Measurements from ENCODE around the gene LIN7C.
"Not testable (repeated sequence)": the region's sequence is repeated elsewhere in the genome, so short reads cannot be mapped to it uniquely, and the experiment has no call there.

LIN7C gene, protein sequence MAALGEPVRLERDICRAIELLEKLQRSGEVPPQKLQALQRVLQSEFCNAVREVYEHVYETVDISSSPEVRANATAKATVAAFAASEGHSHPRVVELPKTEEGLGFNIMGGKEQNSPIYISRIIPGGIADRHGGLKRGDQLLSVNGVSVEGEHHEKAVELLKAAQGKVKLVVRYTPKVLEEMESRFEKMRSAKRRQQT

GRCh38 chr11:27506200-27507182 lies at the start of gene LIN7C:
Gene LIN7C (minus strand): TSS chr11:27506769. CDS start chr11:27506752, 17 bp downstream.
- DNase-seq, result peak; percentile 95
- in situ Hi-C loops (cut with MboI; ENCODE audit: low pct_unique_long_range_greater_than_20kb, low sequenced_read_pairs), result no loop called here

- DNase-seq, result no peak
- in situ Hi-C loops (cut with MboI; ENCODE audit: low pct_unique_long_range_greater_than_20kb, low sequenced_read_pairs), result no loop called here
These were observed 48.7 kb upstream of the LIN7C start for GRCh38 chr11:27555264-27555663.

GRCh38 chr11:27553186-27553585 lies 46.6 kb upstream of the LIN7C start:
- no peak for DNase-seq
- in situ Hi-C loops (cut with MboI; ENCODE audit: low pct_unique_long_range_greater_than_20kb, low sequenced_read_pairs), result no loop called here

DNA sequence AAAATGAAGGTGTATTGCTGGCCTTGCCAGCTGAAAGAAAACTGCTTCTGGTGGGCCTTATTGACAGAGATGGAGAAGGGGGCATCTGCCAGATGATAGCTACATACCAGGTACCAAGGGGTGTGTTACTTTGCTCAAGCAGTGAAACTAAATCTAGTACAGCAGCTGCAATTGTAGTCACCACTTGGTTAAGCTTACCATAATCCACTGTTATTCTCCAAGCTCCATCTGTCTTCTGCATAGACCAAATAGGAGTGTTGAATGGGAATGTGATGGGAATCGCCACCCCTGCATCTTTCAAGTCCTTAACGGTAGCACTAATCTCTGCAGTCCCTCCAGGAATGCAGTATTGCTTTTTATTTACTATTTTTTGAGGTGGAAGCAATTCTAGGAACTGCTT lies 45.8 kb upstream of the LIN7C start:
- in situ Hi-C loops (cut with MboI; ENCODE audit: low pct_unique_long_range_greater_than_20kb, low sequenced_read_pairs), result no loop called here
- no peak for DNase-seq

- DNase-seq, result no peak
- in situ Hi-C loops (cut with MboI; ENCODE audit: low pct_unique_long_range_greater_than_20kb, low sequenced_read_pairs), result no loop called here
These were observed 44.6 kb upstream of the LIN7C start for GRCh38 chr11:27551127-27551526.

DNA sequence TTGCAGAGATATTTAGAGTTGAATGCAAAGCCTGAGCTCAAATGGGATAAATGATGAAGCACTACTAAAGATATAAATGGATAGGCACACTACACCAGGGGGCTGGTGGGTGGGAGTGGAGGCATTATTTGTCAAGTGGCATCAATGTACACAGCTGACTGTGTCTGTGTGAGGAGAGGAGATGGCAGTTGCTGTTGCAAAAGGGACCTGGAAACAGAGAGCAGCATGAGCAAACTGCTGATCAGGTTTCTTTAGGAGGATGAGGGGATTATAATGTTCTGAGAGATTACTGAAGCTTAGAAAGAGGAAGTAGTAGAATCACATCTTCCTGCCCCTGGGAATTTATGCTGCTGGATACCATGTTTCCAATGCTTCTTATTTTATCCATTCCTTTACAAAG lies 39.4 kb upstream of the LIN7C start:
- in situ Hi-C loops (cut with MboI; ENCODE audit: low pct_unique_long_range_greater_than_20kb, low sequenced_read_pairs), result no loop called here
- peak; percentile 11 for DNase-seq

DNA sequence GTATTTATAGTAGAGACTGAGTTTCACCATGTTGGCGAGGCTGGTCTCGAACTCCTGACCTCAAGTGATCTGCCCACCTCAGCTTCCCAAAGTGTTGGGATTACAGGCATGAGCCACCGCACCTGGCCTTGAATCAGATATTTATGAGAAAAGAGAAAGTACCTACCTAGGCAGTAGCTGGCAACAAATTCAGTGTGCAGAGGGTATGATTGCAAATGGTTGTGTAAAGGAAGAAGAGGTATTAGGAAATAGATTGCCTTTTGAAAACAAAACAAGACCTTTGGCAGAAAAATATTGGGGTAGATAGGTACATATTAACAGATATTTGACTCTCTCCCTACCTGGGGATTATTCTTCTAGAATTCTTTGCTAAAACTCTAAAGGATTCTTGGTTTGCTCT lies 38.5 kb upstream of the LIN7C start:
- in situ Hi-C loops (cut with MboI; ENCODE audit: low pct_unique_long_range_greater_than_20kb, low sequenced_read_pairs), result no loop called here
- DNase-seq, result no peak

DNA sequence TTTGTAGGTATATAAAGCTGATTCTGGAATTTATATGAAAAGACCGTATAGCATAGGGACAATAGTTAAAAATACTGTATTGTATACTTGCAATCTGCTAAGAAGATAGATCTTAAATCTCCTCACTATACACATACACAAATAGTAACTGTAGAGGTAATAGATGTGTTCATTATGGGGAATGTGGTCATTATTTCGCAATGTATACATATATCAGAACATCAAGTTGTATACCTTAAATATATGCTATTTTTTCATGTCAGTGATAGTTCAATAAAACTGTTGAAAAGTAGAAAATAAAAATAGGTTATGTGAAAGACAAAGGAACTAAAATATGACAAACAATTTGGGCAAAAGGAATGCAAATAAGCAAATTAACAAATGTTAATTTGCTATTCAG lies 35.2 kb upstream of the LIN7C start:
- in situ Hi-C loops (cut with MboI; ENCODE audit: low pct_unique_long_range_greater_than_20kb, low sequenced_read_pairs), result no loop called here
- DNase-seq, result no peak

DNA sequence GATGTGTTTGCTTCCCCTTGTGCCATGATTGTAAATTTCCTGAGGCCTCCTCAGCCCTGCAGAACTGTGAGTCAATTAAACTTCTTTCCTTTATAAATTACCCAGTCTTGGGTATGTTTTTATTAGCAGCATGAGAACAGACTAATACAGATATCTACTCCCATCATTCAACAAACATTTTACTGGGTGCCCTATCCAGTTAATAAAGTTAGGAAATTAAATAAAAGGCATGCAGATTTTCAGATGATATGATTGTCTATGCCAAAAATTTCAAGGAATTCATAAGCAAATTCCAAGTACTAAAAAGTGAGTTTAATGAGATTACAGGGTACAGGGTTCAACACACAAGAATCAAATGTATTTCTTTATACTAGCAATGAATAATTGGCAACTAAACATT lies 33.5 kb upstream of the LIN7C start:
- in situ Hi-C loops (cut with MboI; ENCODE audit: low pct_unique_long_range_greater_than_20kb, low sequenced_read_pairs), result no loop called here
- no peak for DNase-seq

DNA sequence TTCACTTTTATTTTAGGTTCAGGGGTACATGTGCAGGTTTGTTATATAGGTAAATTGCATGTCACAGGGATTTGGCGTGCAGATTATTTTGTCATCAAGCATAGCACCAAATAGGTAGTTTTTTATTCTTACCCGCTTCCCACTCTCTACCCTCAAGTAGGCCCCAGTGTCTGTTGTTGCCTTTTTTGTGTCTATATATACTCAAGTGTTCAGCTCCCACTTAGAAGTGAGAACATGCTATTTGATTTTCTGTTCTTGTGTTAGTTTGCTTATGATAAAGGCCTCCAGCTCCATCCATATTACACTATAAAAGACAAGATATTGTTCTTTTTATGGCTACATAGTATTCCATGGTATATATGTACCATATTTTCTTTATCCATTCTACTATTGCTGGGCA lies 28.5 kb upstream of the LIN7C start:
- in situ Hi-C loops (cut with MboI; ENCODE audit: low pct_unique_long_range_greater_than_20kb, low sequenced_read_pairs), result no loop called here
- no peak for DNase-seq

DNA sequence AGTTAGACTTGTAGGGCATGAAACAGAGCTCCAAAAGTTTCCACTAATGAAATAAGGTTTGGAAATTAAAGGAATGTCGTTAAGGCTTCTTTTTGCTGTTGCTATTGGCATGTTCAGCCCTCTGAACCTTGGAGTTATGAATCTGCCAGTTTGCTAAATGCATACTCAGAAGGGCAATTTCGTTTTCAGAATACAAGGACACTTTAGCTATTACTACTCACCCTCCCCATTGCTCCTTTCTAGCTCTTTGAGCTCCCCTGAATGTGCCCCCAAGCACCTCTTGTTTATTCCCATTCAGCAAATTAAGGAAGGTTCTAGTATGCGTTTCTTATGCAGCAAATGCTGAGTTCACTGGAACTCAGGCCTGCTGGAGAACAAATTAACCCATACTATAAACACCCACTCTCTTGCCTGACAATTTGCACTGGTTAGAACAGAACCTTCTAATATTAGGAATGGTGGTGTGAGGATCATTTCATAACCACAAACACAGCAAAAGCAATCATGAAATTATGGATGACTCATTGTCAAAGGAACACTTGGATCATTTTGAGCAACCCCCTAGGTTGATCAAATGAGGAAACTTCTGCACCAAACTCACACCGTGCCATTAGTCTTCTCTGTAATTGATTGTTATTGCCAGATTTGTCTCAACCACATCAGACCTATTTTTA lies 26.2 kb upstream of the LIN7C start:
- DNase-seq, result no peak
- in situ Hi-C loops (cut with MboI; ENCODE audit: low pct_unique_long_range_greater_than_20kb, low sequenced_read_pairs), result no loop called here

GRCh38 chr11:27528712-27529111 lies 22.1 kb upstream of the LIN7C start:
- DNase-seq, result no peak
- in situ Hi-C loops (cut with MboI; ENCODE audit: low pct_unique_long_range_greater_than_20kb, low sequenced_read_pairs), result no loop called here

GRCh38 chr11:27526535-27526934 lies 20.0 kb upstream of the LIN7C start:
- DNase-seq, result no peak
- in situ Hi-C loops (cut with MboI; ENCODE audit: low pct_unique_long_range_greater_than_20kb, low sequenced_read_pairs), result no loop called here

DNA sequence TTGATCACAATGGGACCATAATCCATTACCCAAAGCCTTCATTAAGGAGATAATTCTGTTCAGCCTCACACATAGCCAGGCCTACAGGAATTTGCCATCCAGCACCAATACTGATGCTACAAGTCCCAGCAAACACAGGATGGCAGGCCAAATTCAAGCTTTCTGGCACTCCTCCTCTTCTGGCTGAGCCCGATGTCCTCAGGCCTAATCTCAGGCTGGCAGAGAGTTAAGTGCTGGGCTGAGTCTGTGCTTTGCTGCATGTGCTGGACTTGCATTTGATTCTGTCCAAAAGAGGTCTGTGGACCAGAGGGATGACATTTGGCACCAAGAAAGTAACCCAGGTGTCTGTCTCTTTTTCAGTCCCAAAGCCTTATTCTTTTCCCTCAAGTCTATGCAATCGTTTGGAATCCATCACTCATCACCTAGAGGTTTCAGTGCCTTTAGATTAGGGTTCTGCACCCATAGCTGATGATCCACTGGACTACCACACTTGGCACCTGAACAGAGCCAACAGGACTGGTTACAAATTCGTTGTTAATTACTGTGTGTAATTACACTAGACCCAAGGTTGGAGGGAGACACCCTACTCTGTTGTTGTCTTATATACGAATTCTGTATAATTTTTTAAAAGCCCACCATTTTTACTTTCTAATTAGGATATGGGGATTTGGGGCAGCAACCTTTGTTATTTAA lies 19.4 kb upstream of the LIN7C start:
- in situ Hi-C loops (cut with MboI; ENCODE audit: low pct_unique_long_range_greater_than_20kb, low sequenced_read_pairs), result no loop called here
- no peak for DNase-seq

DNA sequence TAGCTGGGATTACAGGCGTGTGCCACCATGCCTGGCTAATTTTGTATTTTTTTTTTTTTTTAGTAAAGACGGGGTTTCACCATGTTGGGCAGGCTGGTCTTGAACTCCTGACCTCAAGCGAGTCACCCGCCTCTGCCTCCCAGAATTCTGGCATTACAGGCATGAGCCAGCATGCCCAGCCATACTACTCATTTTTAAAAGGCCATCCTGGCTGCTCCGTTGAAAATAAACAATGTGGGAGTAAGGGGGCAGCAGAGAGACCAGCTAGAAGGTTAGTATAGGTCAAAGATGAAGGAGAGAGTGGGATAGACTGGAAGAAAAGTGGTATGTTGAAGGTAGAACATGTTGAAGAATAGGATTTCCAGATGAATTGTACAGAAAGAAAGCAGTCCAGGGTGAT lies 17.6 kb upstream of the LIN7C start:
- DNase-seq, result peak; percentile 37
- in situ Hi-C loops (cut with MboI; ENCODE audit: low pct_unique_long_range_greater_than_20kb, low sequenced_read_pairs), result no loop called here

DNA sequence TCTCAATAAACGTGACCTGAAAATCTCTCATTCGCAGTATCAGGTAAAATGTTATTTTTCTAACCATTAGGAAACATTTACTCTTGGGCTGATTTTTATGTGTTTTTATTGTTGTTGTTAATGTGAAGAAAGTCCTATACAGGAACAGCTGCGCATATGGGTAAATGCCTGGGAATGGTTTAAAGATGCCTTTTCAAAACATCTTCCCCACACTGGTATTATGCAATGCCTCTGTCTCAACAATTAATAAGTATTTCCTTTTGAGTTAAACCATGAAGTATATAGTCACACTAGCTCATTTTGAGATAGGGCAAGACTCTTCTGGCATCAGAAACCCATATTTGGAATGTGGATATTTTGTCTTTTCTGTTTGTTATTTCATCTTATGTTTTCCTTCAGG lies 13.7 kb upstream of the LIN7C start:
- in situ Hi-C loops (cut with MboI; ENCODE audit: low pct_unique_long_range_greater_than_20kb, low sequenced_read_pairs), result no loop called here
- no peak for DNase-seq

DNA sequence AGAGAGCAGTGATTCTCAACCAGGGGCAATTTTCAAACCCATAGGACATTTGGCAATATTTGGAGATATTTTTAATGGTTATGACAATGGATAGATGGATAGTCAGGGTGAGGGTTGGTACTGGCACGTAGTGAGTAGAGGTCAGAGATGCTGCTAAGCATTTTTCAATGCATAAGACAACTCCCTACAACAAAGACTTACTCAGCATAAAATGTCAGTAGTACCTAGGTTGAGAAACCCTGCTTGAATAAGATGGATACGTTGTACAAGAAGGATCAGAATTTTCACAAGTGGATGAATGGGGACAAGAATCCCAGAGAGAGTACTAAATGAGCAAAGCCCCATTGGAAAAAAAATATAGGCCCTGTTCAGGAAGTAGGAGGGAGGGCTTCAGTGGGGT lies 11.9 kb upstream of the LIN7C start:
- in situ Hi-C loops (cut with MboI; ENCODE audit: low pct_unique_long_range_greater_than_20kb, low sequenced_read_pairs), result no loop called here
- DNase-seq, result no peak

- DNase-seq; in situ Hi-C loops (cut with MboI; ENCODE audit: low pct_unique_long_range_greater_than_20kb, low sequenced_read_pairs): not testable (repeated sequence)
These were observed 10.9 kb upstream of the LIN7C start for GRCh38 chr11:27517490-27517889.

DNA sequence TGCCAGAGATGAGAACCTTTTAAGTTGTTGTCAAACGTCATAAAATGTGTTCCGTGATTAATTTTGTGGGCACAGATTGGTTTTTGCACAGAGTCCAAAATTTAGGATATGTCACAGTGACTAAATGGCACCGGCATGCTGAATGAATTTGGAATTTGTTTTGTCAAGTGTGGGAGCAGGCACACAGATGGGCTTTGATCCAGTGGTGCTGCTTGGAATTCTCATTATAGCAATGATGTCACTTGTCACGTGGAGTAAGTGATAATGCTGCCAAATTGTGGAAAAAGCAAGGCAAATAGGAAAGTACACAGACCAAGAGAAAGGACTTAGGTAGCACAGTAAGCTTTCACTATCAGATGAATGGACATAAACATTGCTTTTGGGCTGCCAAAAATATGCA lies 8.0 kb upstream of the LIN7C start:
- DNase-seq, result no peak
- in situ Hi-C loops (cut with MboI; ENCODE audit: low pct_unique_long_range_greater_than_20kb, low sequenced_read_pairs), result no loop called here

GRCh38 chr11:27514076-27514475 lies 7.5 kb upstream of the LIN7C start:
- in situ Hi-C loops (cut with MboI; ENCODE audit: low pct_unique_long_range_greater_than_20kb, low sequenced_read_pairs), result no loop called here

More at GRCh38 chr11:27514076-27514475, 7.5 kb upstream of the LIN7C start:
- no peak for DNase-seq
